Stimulated activated naive CD4-positive, alpha-beta T cell treated with Interleukin-2 at 50 U/mL for 16 hours (primary cell): ENCODE data around the gene MAN2B2.
"Not testable (repeated sequence)": the region's sequence is repeated elsewhere in the genome, so short reads cannot be mapped to it uniquely, and the experiment has no call there.

Source experiments
- DNase-seq: peaks from one replicate; lab custom pipeline; 2025; lab: John Stamatoyannopoulos, UW

The MAN2B2 gene

DNA sequence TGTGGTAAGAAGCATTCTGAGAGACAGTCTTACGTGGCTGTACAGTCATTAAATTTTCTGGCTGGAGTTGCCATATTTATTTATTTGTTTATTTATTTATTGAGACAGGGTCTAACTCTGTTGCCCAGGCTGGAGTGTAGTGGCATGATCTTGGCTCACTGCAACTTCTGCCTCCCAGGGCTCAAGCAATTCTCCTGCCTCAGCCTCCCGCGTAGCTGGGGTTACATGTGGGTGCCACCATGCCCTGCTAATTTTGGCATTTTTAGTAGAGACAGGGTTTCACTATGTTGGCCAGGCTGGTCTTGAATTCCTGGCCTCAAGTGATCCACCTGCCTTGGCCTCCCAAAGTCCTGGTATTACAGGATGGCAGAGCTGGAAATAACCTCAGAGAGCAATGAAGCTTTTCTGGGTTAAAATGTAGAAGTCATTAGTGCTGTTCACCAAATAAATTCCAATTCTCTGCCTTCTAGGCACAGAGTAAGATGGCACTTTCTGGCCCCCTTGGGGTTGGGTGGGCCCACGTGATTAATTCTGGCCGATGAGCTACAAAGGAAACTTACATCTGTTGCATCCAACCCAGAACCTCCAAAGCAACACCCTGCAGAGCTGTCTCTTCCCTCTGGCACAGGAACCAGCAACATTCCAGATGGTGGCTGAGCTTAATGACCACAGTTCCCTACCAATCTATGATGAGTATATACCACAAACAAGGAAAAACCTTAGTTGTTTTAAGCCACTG lies 70.0 kb downstream of the MAN2B2 start:
- no peak for DNase-seq

DNA sequence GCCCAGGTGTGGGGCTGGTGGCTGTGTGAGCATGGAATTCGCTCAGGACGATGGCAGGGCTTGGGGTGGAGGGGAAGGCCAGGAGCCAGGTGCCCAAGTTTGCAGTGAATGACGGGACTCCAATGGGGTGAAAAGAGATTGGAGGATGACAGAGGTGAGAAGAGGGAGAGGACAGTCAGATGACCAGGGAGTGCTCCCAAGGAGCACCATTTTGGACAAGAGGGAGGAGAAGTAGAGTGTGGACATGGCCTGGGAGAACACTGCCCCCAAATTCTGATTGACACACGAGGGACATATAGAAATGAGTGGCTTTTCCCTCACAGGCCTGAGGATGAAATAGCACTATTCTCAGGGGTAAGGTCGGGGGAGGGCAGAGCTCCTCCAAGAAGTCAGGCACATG lies 72.2 kb downstream of the MAN2B2 start:
- DNase-seq, result no peak

DNA sequence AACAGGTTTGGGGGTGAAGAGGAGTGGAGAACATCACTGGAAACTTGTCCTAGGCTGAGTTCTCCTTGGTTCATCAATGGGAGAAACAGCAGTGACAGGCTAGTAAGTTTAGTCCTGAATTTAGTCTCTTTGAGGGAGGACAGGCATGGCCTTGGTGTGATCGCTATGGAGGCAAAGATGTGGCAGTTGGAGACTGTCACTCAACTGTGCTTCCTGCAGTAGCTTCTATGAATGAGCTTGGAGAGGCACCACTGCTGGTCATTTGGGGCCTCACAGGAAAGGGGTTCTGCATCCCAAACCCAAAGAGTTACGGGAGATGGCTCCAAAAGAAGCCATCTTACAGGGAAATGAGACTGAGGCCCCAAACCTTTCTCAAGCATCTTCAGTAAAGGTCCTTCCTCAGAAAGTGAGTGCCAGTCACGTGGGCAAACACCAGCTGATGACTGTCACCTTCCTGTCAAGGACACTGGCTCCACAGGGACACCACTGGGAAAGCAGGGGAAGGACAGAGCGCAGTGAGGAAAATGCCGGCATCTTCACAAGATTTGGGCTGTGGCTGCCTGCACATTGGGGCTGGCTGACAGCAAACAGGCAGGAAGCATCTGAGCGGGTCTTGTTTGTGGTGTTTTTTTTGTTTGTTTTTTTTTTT lies 72.7 kb downstream of the MAN2B2 start:
- no peak for DNase-seq

DNA sequence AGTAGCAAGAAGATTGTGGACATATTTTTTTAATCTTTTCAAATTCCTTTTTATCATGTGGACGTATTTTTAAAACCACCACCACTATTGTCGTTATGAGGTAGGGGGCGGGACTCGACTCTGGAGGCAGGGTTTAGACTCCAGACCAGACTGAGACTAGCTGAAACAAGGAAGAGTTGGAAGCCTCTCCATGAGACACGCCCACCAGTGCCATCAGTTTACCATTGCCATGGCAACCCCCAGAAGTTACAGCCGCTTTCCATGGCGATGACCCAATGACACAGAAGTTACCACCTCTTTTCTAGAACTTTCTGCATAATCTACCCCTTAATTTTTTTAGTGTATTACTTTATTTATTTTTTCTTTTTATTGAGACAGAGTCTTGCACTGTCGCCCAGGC lies 74.2 kb downstream of the MAN2B2 start:
- no peak for DNase-seq

DNA sequence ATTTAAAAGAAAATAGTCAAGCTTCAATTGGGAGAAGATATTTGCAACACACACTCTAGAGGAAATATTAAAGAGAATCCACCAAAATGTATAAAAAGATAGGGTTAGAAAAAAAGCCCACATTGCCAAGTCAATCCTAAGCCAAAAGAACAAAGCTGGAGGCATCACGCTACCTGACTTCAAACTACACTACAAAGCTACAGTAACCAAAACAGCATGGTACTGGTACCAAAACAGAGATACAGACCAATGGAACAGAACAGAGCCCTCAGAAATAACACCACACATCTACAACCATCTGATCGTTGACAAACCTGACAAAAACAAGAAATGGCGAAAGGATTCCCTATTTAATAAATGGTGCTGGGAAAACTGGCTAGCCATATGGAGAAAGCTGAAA lies 79.2 kb downstream of the MAN2B2 start:
- not testable (repeated sequence) for DNase-seq

DNA sequence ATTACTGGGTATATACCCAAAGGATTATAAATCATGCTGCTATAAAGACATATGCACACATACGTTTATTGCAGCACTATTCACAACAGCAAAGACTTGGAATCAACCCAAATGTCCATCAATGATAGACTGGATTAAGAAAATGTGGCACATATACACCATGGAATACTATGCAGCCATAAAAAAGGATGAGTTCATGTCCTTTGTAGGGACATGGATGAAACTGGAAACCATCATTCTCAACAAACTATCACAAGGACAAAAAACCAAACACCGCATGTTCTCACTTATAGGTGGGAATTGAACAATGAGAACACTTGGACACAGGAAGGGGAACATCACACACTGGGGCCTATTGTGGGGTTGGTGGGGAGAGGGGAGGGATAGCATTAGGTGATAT lies 80.3 kb downstream of the MAN2B2 start:
- not testable (repeated sequence) for DNase-seq

DNA sequence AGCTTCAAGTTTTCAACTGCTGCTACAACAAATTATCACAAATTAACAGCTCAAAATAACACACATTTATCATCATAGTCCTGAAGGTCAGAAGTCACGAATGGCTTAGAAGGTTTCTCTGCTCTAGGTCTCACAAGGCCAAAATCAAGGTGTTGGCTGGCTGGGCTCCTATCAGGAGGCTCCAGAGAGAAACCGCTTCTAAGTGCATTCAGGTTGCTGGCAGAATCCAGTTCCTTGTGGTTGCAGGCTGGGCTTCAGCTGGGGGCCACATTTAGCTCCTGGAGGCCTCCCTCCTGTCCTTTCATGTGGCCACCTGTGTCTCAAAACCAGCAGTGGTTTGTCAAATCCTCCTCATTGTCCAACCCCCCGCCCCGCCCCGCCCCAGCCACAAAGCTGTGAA lies 80.9 kb downstream of the MAN2B2 start:
- no peak for DNase-seq

DNA sequence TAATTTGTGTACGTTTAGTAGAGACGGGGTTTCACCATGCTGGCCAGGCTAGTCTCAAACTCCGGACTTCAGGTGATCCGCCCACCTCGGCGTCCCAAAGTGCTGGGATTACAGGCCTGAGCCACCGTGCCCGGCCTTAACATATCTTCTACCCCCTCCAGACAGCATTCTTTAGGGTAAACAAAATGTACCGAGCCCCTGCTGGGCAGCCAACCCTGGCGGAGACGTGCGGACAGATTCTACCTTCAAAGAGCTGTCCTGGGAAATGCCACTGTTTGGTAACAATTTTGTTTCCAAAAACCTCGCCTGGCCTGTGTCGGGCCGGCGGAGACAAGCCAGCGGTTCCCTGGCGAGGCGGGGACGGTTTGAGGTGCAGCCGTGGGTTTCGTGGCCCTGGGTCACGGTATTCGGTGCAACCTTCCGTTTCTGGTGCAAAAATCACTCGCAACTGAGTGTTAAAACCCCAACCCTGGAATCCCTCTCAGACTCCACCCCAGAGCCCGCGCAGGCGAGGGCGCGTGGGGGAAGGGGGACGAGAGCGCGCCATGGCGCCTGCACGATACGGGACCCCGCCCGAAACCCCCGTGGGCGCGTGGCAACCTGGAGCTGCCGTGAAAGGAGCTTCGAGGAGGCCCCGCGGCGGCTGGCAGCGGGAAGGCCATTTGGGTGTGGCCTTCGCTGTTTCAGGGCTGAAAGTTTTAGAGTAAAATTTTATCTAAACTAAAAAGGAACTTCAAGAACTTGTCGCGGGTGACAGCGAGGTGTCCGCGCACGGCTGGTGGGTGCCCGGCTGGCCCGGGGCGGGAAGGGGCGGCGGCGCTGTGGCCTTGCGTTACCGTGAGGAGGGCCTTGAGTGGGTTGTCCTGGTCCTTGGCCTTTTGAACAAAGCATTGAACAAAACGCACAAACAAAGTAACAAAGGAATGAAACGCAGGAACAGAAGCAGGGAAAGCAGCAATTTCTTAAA lies 82.5 kb downstream of the MAN2B2 start:
- DNase-seq, result no peak

DNA sequence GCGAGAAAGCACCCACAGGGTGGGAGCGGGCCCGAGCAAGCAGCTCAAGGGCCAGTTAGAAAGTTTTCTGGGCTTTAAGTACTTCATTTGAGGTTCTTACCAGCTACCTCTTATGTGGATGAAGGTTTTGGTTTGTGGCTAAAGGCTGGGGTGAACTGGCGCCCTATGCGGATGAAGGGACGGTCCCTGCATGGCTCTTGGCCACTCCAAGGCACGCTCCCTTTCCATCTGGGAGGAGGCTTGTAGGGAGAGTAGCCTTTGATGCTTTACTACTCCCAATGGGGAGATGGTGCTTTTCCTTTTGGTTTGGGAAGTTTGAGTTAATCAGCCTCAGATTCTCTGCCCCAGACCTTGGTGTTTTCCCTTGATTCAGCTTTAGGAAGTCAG lies 83.2 kb downstream of the MAN2B2 start:
- no peak for DNase-seq

DNA sequence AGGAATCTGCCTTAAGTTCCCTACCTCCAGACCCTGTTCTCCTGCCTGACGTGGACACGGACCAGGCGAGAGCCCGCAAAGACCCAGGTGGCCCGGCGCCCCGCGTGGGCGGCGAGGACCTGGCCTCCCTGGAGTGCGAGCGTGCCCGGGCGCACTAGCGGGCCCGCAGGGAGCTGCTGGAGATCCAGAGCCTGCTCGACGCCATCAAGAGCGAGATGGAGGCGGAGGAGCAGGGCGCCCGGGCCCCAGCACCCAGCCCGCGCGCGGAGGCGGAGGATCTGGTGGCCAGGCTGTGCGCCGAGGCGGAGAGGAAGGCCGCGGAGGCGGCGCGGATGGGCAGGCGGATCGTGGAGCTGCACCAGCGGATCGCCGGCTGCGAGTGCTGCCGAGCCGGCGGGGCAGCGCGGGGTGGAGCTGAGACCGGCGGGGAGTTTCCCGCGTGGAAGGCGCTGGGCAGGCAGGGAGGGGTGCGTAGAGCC lies 83.6 kb downstream of the MAN2B2 start:
- peak; percentile 57 for DNase-seq

DNA sequence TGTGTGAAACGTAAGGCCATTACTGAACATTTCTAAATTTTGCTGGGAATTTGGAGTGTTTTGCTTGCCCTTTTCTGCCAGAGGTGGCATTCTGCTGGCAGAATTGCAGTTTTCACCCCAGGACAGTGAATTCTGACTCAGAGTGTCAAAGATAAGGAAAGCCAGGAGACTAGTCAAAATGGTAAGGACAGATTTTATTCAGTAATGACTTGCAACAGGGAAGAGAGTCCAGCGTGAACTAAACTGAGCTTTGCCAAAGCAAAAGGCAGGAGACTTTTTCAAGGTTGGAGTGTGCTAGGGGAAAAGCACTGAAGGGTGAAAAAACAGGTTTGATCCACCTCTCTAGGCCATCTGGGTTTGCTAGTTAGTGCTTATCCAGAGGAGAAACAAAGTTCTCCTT lies 84.9 kb downstream of the MAN2B2 start:
- DNase-seq, result no peak

DNA sequence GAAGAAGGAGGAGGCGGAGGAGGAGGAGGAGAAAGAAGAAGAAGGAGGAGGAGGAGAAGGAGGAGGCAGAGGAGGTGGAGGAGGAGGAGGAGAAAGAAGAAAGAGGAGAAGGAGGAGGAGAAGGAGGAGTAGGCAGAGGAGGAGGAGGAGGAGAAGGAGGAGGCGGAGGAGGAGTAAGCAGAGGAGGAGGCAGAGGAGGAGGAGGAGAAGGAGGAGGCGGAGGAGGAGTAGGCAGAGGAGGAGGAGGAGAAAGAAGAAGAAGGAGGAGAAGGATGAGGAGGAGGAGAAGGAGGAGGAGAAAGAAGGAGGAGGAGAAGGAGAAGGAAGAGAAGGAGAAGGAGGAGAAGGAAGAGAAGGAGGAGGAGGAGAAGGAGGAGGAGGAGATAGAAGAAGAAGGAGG lies 85.4 kb downstream of the MAN2B2 start:
- DNase-seq, result no peak

DNA sequence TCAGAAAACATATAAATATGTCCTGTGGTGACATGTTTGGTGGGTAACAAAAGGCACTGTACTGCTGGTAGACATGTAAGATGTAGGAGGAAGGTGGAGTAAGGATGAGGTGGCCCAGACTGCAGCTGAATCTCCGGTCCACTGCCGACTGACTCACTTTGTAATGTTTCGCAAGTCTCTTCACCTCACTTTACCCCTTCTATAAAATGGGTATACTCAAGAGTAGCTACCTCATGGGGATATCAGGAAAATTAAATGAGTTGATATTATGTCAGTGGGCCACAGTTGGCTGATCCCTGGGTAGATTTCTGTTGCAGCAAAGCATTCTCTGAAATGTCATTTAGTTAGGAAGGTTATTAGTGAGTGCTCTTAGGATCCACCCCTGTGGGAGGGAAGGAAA lies 87.6 kb downstream of the MAN2B2 start:
- no peak for DNase-seq

DNA sequence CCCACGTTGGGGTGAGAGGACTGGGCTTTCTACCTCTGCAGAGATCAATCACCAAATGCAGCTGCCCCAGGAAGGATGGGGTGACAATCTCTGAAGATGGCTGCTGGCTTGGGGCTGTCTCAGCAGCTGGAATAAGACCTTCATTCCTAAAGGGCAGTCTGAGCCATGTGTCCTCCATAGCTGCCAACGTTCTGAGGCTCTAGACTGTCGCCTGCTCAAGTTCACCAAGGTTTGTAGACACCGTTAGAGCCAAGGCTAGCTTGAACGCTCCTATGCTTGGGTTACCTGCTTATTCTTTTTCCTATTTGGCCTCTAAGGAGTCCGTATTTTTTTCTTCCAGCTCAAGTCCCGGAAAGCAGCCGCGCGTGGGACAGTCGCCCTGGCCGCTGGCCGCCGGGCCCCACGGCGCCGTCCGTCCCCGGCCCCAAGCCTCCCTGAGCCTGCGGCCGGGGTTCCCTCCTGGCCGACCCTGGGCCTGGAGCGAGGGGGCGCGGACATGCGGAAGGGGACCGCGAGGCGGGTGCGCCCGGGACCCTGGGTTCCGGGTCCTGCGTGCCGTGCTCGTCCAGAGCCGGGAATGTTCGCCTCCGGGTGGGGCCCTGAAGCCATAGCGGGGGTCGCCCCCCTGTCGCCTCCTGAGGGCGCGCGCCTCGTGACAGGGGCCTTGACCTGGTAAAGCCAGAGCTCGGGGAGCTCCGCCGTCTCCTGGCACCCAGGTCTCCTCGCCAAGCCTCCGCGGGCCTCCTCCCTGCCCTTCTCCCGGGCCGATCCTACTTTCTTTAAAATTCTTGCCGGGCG lies 88.8 kb downstream of the MAN2B2 start:
- DNase-seq, result no peak

DNA sequence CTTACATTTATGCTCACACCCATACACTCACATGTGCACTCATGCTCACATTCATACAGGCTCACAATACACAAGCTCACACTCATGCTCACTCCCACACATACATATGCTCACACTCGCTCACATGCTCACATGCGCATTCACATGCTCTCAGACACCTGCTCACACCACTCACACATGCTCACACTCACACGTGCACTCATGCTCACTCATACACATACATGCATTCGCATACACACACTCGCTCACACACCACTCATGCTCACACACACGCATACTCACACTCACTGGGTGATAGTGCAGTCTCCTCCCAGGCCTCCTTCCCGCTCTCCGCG lies 90.3 kb downstream of the MAN2B2 start:
- no peak for DNase-seq

DNA sequence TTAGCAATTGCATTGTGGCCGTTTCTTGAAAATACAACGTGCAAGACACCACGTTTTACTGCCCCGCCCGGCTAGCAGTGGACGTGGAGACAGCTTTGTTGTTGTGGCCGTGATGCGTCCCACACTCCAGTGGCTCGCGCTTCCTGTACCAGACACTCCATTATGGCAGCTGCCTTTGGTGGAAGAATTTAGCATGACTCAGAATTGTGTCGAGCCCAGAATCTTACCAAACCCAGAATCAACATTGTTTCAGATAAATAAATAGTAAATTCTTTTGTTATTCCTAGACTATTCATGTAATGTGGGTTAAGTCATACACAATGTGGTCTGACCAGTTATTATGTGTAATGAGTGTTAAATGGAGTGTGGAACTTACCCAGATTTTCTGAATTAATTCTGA lies 93.4 kb downstream of the MAN2B2 start:
- DNase-seq, result no peak

DNA sequence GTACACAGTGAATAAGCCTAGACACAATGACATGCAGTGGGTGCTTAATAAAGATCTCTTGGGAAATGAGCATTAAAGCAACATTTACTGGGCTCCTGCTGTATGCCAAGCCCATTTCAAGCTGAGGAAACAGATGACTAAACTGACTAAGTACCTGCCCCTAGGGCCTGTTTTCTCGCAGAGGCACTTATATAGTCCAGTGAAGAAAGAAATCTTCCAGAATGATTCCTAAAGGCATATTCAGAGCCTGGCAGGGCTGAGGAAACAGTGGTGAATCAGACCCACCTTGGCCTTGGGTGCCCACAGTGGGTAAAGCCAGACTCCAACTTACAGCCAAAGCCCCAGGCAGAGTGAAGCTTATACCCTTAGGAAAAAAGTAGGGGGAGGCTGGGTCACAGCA lies 96.7 kb downstream of the MAN2B2 start:
- no peak for DNase-seq

DNA sequence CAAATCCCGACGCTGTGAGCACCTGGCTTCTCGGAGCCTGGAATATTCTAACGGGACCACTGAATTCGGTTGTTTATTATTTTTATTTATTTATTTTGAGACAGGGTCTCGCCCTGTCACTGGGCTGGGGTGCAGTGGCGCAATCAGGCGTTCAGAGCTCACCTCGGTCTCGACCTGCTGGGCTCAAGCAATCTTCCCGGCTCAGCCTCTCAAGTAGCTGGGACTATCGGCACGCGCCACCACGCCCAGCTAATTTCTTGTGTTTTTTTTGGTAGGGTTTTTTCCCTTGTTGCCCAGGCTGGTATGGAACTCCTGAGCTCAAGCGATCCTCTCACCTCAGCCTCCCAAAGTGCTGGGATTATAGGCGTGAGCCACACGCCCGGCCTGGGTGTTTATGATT lies 97.1 kb downstream of the MAN2B2 start:
- no peak for DNase-seq

DNA sequence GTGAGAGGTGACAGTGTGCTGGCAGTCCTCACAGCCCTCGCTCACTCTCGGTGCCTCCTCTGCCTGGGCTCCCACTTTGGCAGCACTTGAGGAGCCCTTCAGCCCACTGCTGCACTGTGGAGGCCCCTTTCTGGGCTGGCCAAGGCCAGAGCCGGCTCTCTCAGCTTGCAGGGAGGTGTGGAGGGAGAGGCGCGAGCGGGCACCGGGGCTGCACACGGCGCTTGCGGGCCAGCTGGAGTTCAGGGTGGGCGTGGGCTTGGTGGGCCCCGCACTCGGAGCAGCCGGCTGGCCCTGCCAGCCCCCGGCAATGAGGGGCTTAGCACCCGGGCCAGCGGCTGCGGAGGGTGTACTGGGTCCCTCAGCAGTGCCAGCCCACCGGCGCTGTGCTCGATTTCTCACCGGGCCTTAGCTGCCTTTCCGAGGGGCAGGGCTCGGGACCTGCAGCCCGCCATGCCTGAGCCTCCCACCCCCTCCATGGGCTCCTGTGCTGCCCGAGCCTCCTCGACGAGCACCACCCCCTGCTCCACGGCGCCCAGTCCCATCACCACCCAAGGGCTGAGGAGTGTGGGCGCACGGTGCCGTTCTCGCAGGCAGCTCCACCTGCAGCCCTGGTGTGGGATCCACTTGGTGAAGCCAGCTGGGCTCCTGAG lies 97.7 kb downstream of the MAN2B2 start:
- DNase-seq, result not testable (repeated sequence)
